Neural cell (in vitro differentiated cells): ENCODE results near the gene PADI6.
A peak's percentile ranks its signal among the peaks of the same experiment; 100 is the strongest.

Source experiments
- EZH2 ChIP-seq: fragments of 200-600, 300-800 bp; shearing (Covaris generic), sonication (generic); IDR thresholded peaks from 2 replicates; pipeline ENCODE4 v1.6.1; 2014; ENCODE audit warnings: antibody characterized with exemption, low read length, borderline replicate concordance, mild to moderate bottlenecking; ENCODE audit not compliant: insufficient read depth, poor library complexity, severe bottlenecking
- MXI1 ChIP-seq: fragments of 450-650 bp; conservative IDR thresholded peaks from 2 replicates; pipeline ENCODE4 v1.6.1; 2014; ENCODE audit warnings: antibody characterized with exemption, mild to moderate bottlenecking; ENCODE audit not compliant: poor library complexity, severe bottlenecking
- POLR2AphosphoS5 ChIP-seq: IDR thresholded peaks from 2 replicates; pipeline ENCODE4 v1.6.1; 2012
- SMC3 ChIP-seq: fragments of 450-650 bp; conservative IDR thresholded peaks from 2 replicates; pipeline ENCODE4 v1.6.1; 2014; ENCODE audit warnings: antibody characterized with exemption, mild to moderate bottlenecking, moderate library complexity; ENCODE audit not compliant: poor library complexity
- TAF1 ChIP-seq: IDR thresholded peaks from 2 replicates; pipeline ENCODE4 v1.6.1; 2012; ENCODE audit warnings: low read depth
- TF ChIP-seq, protein P1 (sequence below): fragments of 450-650 bp; IDR thresholded peaks from 2 replicates; pipeline ENCODE4 v1.5.1; 2014; ENCODE audit warnings: antibody characterized with exemption, mild to moderate bottlenecking, moderate library complexity; ENCODE audit not compliant: poor library complexity, severe bottlenecking
- TF ChIP-seq, protein P2 (sequence below): IDR thresholded peaks from 2 replicates; pipeline ENCODE4 v1.6.1; 2012; ENCODE audit warnings: borderline replicate concordance

DNA sequence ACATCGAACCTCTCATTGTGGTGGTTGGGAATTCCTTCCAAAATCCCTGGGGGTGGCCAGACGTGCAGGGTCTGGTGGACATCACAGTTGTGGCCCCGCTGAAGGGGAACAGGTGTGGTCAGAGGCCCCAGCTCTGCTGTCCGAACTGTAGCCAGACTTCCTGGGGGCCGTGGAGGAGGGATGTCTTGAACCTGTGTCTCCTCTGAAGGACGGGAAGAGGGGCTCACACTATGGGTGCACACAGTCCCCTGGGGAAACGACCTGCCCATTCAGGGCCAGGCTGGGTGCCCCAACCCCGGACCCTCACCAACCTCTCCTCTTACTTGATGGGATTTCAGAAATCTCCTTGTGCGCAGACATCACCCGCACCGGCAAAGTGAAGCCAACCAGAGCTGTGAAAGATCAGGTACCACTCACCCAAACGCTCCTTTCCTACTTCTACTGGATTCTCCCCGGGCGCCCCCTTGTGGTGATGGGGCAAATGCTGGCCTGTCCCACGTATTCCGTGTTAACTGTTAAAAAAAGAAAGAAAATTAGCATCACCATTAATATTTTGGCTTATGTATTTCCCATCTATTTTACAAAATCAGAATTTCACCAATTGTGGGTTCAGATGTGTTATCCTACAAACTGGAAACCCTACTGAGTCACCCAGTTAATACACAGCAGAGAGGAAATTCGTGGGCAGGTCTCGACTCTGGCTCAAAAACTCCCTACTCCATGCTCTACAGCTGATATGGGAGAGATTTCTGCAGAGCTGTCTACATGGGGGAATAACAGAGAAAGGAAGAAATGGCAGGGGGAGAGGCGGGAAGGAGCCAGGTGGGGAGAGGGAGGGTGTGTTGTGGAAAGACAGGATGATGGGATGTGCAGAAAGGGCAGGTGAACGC, 35.9 kb upstream of the PADI6 start:
- TF ChIP-seq, protein P1, sequence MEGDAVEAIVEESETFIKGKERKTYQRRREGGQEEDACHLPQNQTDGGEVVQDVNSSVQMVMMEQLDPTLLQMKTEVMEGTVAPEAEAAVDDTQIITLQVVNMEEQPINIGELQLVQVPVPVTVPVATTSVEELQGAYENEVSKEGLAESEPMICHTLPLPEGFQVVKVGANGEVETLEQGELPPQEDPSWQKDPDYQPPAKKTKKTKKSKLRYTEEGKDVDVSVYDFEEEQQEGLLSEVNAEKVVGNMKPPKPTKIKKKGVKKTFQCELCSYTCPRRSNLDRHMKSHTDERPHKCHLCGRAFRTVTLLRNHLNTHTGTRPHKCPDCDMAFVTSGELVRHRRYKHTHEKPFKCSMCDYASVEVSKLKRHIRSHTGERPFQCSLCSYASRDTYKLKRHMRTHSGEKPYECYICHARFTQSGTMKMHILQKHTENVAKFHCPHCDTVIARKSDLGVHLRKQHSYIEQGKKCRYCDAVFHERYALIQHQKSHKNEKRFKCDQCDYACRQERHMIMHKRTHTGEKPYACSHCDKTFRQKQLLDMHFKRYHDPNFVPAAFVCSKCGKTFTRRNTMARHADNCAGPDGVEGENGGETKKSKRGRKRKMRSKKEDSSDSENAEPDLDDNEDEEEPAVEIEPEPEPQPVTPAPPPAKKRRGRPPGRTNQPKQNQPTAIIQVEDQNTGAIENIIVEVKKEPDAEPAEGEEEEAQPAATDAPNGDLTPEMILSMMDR, result peak; percentile 32
- TF ChIP-seq TAF1 (no peak), SMC3 (no peak), EZH2 (no peak), POLR2AphosphoS5 (no peak), MXI1 (no peak)
- TF ChIP-seq, protein P2, sequence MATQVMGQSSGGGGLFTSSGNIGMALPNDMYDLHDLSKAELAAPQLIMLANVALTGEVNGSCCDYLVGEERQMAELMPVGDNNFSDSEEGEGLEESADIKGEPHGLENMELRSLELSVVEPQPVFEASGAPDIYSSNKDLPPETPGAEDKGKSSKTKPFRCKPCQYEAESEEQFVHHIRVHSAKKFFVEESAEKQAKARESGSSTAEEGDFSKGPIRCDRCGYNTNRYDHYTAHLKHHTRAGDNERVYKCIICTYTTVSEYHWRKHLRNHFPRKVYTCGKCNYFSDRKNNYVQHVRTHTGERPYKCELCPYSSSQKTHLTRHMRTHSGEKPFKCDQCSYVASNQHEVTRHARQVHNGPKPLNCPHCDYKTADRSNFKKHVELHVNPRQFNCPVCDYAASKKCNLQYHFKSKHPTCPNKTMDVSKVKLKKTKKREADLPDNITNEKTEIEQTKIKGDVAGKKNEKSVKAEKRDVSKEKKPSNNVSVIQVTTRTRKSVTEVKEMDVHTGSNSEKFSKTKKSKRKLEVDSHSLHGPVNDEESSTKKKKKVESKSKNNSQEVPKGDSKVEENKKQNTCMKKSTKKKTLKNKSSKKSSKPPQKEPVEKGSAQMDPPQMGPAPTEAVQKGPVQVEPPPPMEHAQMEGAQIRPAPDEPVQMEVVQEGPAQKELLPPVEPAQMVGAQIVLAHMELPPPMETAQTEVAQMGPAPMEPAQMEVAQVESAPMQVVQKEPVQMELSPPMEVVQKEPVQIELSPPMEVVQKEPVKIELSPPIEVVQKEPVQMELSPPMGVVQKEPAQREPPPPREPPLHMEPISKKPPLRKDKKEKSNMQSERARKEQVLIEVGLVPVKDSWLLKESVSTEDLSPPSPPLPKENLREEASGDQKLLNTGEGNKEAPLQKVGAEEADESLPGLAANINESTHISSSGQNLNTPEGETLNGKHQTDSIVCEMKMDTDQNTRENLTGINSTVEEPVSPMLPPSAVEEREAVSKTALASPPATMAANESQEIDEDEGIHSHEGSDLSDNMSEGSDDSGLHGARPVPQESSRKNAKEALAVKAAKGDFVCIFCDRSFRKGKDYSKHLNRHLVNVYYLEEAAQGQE, result no peak
